Measurements from ENCODE around the gene HES4. TPM values are rescaled to one million over a fixed set of nuclear protein-coding genes. Genes with fewer than 3 reads are reported as not detected.
"Not testable (repeated sequence)": the region's sequence is repeated elsewhere in the genome, so short reads cannot be mapped to it uniquely, and the experiment has no call there.

HES4 gene
- total RNA-seq, 2 donors from 2014 or later, result 2.5 TPM; not detected in 1

GRCh38 chr1:1039145-1039910 lies 39.4 kb upstream of the HES4 start:
- no peaks in the 10 kb centered on the region for H3K36me3 Mint-ChIP-seq (ENCODE audit: low read depth)
- H3K4me3 Mint-ChIP-seq, result peak overlapping the region; percentile 72

GRCh38 chr1:1038694-1039093 lies 38.8 kb upstream of the HES4 start:
- H3K27me3 Mint-ChIP-seq, result peaks cover 13% of the 10 kb centered on the region
- H3K27ac Mint-ChIP-seq, result peak overlapping the region; percentile 13
- H3K9me3 Mint-ChIP-seq, result no peaks in the 10 kb centered on the region
- H3K4me1 Mint-ChIP-seq, result peaks cover 12% of the 10 kb centered on the region
- H3K4me3 Mint-ChIP-seq, result peak overlapping the region; percentile 72
- H3K36me3 Mint-ChIP-seq (ENCODE audit: low read depth), result no peaks in the 10 kb centered on the region
- ATAC-seq (replicated peaks), result peak; percentile 22

More at GRCh38 chr1:1039145-1039910, 39.4 kb upstream of the HES4 start:
- peak; percentile 68 for ATAC-seq (replicated peaks)
- Mint-ChIP-seq H3K4me1 (peaks cover 12% of the 10 kb centered on the region), H3K27ac (no peak overlapping the region), H3K9me3 (no peaks in the 10 kb centered on the region), H3K27me3 (peaks cover 13% of the 10 kb centered on the region)

- Mint-ChIP-seq H3K9me3 (no peaks in the 10 kb centered on the region), H3K27ac (no peak overlapping the region), H3K4me1 (peaks cover 12% of the 10 kb centered on the region), H3K36me3 (ENCODE audit: low read depth) (no peaks in the 10 kb centered on the region), H3K27me3 (peaks cover 13% of the 10 kb centered on the region), H3K4me3 (no peak overlapping the region)
- no peak for ATAC-seq (replicated peaks)
Measured at GRCh38 chr1:1037366-1038327, 37.8 kb upstream of the HES4 start.

- H3K4me3 Mint-ChIP-seq, result no peak overlapping the region
- peaks cover 20% of the 10 kb centered on the region for H3K27me3 Mint-ChIP-seq
- H3K27ac Mint-ChIP-seq, result no peak overlapping the region
- no peaks in the 10 kb centered on the region for H3K9me3 Mint-ChIP-seq
- H3K4me1 Mint-ChIP-seq, result peaks cover 12% of the 10 kb centered on the region
- H3K36me3 Mint-ChIP-seq (ENCODE audit: low read depth), result no peaks in the 10 kb centered on the region
- ATAC-seq (replicated peaks), result no peak
Measured at GRCh38 chr1:1035291-1035943, 35.5 kb upstream of the HES4 start.

GRCh38 chr1:1034439-1034781 lies 34.5 kb upstream of the HES4 start:
- Mint-ChIP-seq H3K4me1 (peaks cover 8% of the 10 kb centered on the region), H3K27me3 (peaks cover 20% of the 10 kb centered on the region), H3K9me3 (no peaks in the 10 kb centered on the region), H3K4me3 (peak overlapping the region; percentile 32), H3K27ac (no peak overlapping the region), H3K36me3 (ENCODE audit: low read depth) (no peaks in the 10 kb centered on the region)
- ATAC-seq (replicated peaks), result no peak

- Mint-ChIP-seq H3K9me3 (no peaks in the 10 kb centered on the region), H3K27ac (no peak overlapping the region), H3K27me3 (peaks cover 18% of the 10 kb centered on the region), H3K36me3 (ENCODE audit: low read depth) (no peaks in the 10 kb centered on the region), H3K4me3 (peak overlapping the region; percentile 32), H3K4me1 (peaks cover 6% of the 10 kb centered on the region)
- peak; percentile 25 for ATAC-seq (replicated peaks)
Measured at GRCh38 chr1:1033731-1034438, 34.0 kb upstream of the HES4 start.

GRCh38 chr1:1033009-1033587 lies 33.2 kb upstream of the HES4 start:
- peak; percentile 97 for ATAC-seq (replicated peaks)
- peaks cover 11% of the 10 kb centered on the region for H3K27me3 Mint-ChIP-seq
- H3K27ac Mint-ChIP-seq, result no peak overlapping the region
- H3K36me3 Mint-ChIP-seq (ENCODE audit: low read depth), result no peaks in the 10 kb centered on the region
- peak overlapping the region; percentile 57 for H3K4me3 Mint-ChIP-seq
- H3K9me3 Mint-ChIP-seq, result no peaks in the 10 kb centered on the region
- H3K4me1 Mint-ChIP-seq, result no peaks in the 10 kb centered on the region

GRCh38 chr1:1032424-1032823 lies 32.5 kb upstream of the HES4 start:
- no peaks in the 10 kb centered on the region for H3K4me1 Mint-ChIP-seq
- peak overlapping the region; percentile 57 for H3K4me3 Mint-ChIP-seq
- H3K9me3 Mint-ChIP-seq, result no peaks in the 10 kb centered on the region
- no peak for ATAC-seq (replicated peaks)
- peaks cover 11% of the 10 kb centered on the region for H3K27me3 Mint-ChIP-seq
- no peak overlapping the region for H3K27ac Mint-ChIP-seq
- no peaks in the 10 kb centered on the region for H3K36me3 Mint-ChIP-seq (ENCODE audit: low read depth)

GRCh38 chr1:1031659-1032235 lies 31.9 kb upstream of the HES4 start:
- no peaks in the 10 kb centered on the region for H3K36me3 Mint-ChIP-seq (ENCODE audit: low read depth)
- H3K4me1 Mint-ChIP-seq, result no peaks in the 10 kb centered on the region
- H3K9me3 Mint-ChIP-seq, result no peaks in the 10 kb centered on the region
- H3K27me3 Mint-ChIP-seq, result peaks cover 11% of the 10 kb centered on the region
- no peak for ATAC-seq (replicated peaks)
- H3K4me3 Mint-ChIP-seq, result peak overlapping the region; percentile 57
- H3K27ac Mint-ChIP-seq, result no peak overlapping the region

GRCh38 chr1:1030867-1031658 lies 31.2 kb upstream of the HES4 start:
- H3K27me3 Mint-ChIP-seq; H3K27ac Mint-ChIP-seq; H3K4me3 Mint-ChIP-seq; ATAC-seq (replicated peaks); H3K36me3 Mint-ChIP-seq (ENCODE audit: low read depth); H3K9me3 Mint-ChIP-seq; H3K4me1 Mint-ChIP-seq: not testable (repeated sequence)

GRCh38 chr1:1027791-1028190 lies 27.9 kb upstream of the HES4 start:
- Mint-ChIP-seq H3K4me1 (no peaks in the 10 kb centered on the region), H3K36me3 (ENCODE audit: low read depth) (no peaks in the 10 kb centered on the region), H3K4me3 (no peak overlapping the region), H3K27me3 (peaks cover 11% of the 10 kb centered on the region), H3K9me3 (no peaks in the 10 kb centered on the region), H3K27ac (no peak overlapping the region)
- ATAC-seq (replicated peaks), result no peak

GRCh38 chr1:1026599-1027413 lies 26.9 kb upstream of the HES4 start:
- Mint-ChIP-seq H3K9me3 (no peaks in the 10 kb centered on the region), H3K36me3 (ENCODE audit: low read depth) (no peaks in the 10 kb centered on the region), H3K4me3 (no peak overlapping the region), H3K27ac (no peak overlapping the region), H3K4me1 (no peaks in the 10 kb centered on the region), H3K27me3 (peaks cover 3% of the 10 kb centered on the region)
- ATAC-seq (replicated peaks), result no peak
